OCI-LY7 (cell line): ENCODE results near the gene PPP3CA. TPM values are rescaled to one million over a fixed set of nuclear protein-coding genes. Genes with fewer than 3 reads are reported as not detected.

Source experiments
- BruUV-seq: library from RNA; stranded (reverse); fragments of 400-500 nt; replicated peaks from 2 replicates; lab custom pipeline; 2021; lab: Mats Ljungman, UMichigan
- CTCF ChIA-PET: fragments of 300-600 bp; sonication (Branson Sonifier 250); formaldehyde crosslinking; loops from one replicate; lab custom pipeline; 2022; ENCODE audit warnings: antibody characterized with exemption; ENCODE audit not compliant: unreplicated experiment; lab: Charles Lee
- POLR2A ChIA-PET: fragments of 300-600 bp; sonication (Branson Sonifier 250); formaldehyde crosslinking; loops from one replicate; lab custom pipeline; 2022; ENCODE audit warnings: antibody characterized with exemption; lab: Charles Lee
- DNase-seq: peaks from one replicate; pipeline ENCODE4 v3.0.0-alpha.2; 2015; ENCODE audit warnings: low spot score
- H2AFZ ChIP-seq: fragments of 200-600 bp; sonication (generic), shearing (Covaris generic); 2 replicates; pipeline ENCODE4 v1.6.1; 2014; ENCODE audit warnings: mild to moderate bottlenecking, antibody characterized with exemption, low read length, moderate library complexity
- H3K27ac ChIP-seq: fragments of 200-600 bp; sonication (generic); 2 replicates; pipeline ENCODE4 v1.5.1; 2014; ENCODE audit warnings: mixed run types, low read depth, mild to moderate bottlenecking, moderate library complexity, low read length, inconsistent platforms; ENCODE audit not compliant: poor library complexity, severe bottlenecking
- H3K36me3 ChIP-seq: fragments of 200-600 bp; sonication (generic); 2 replicates; pipeline ENCODE4 v1.6.1; 2014; ENCODE audit warnings: mild to moderate bottlenecking, antibody characterized with exemption, low read length, moderate library complexity, mixed read lengths; ENCODE audit not compliant: insufficient read depth
- H3K4me1 ChIP-seq: fragments of 200-600 bp; sonication (generic); 2 replicates; pipeline ENCODE4 v1.5.1; 2014; ENCODE audit warnings: mild to moderate bottlenecking, low read length; ENCODE audit not compliant: insufficient read depth, poor library complexity, severe bottlenecking
- H3K4me2 ChIP-seq: fragments of 200-600 bp; sonication (generic); 2 replicates; pipeline ENCODE4 v1.6.1; 2014; ENCODE audit warnings: mild to moderate bottlenecking, low read length
- H3K4me3 ChIP-seq: fragments of 200-600 bp; sonication (generic); 2 replicates; pipeline ENCODE4 v1.5.1; 2014; ENCODE audit warnings: mild to moderate bottlenecking, low read depth, low read length; ENCODE audit not compliant: poor library complexity, severe bottlenecking
- H3K79me2 ChIP-seq: fragments of 200-600 bp; sonication (generic); 2 replicates; pipeline ENCODE4 v1.6.1; 2016; ENCODE audit warnings: low read depth, mild to moderate bottlenecking, low read length, moderate library complexity, mixed read lengths; ENCODE audit not compliant: insufficient read depth
- H3K9me2 ChIP-seq: fragments of 200-600 bp; sonication (generic); 2 replicates; pipeline ENCODE4 v1.6.1; 2016; ENCODE audit warnings: mild to moderate bottlenecking, low read length, mixed read lengths; ENCODE audit not compliant: insufficient read depth
- H3K9me3 ChIP-seq: fragments of 200-600 bp; sonication (generic); 2 replicates; pipeline ENCODE4 v1.6.1; 2014; ENCODE audit warnings: mild to moderate bottlenecking, mixed run types, low read length, mixed read lengths
- H4K20me1 ChIP-seq: fragments of 200-600 bp; sonication (generic); 2 replicates; pipeline ENCODE4 v1.6.1; 2014; ENCODE audit warnings: mild to moderate bottlenecking, antibody characterized with exemption, low read length, moderate library complexity, mixed read lengths; ENCODE audit not compliant: insufficient read depth
- EZH2phosphoT487 ChIP-seq: fragments of 200-600 bp; sonication (generic); IDR thresholded peaks from 2 replicates; pipeline ENCODE4 v1.6.1; 2018; ENCODE audit warnings: low read depth, borderline replicate concordance, mild to moderate bottlenecking, mixed run types, antibody characterized with exemption, low read length, moderate library complexity, mixed read lengths
- intact Hi-C: fragments of 100-400 bp; cut with micrococcal nuclease; formaldehyde crosslinking; loops from one replicate; pipeline ENCODE4 v1.10.0; 2022; ENCODE audit not compliant: unreplicated experiment
- total RNA-seq, 2 experiments: library from RNA; depleted of rRNA in 1 of 2; stranded (reverse); fragments of >200 nt in 1 of 2; shearing (Covaris generic) in 1 of 2; gene quantifications; 2 replicates each; pipeline ENCODE4 v1.2.3, GENCODE V29; 2014 to 2022
- TF ChIP-seq, protein P1 (sequence below): fragments of 200-600 bp; sonication (generic); conservative IDR thresholded peaks from 2 replicates; pipeline ENCODE4 v1.5.1; 2014; ENCODE audit warnings: mild to moderate bottlenecking, antibody characterized with exemption, low read length, moderate library complexity, mixed read lengths

PPP3CA gene
- total RNA-seq, 2 experiments from 2014 or later, result 9.2 to 13.6 TPM

DNA sequence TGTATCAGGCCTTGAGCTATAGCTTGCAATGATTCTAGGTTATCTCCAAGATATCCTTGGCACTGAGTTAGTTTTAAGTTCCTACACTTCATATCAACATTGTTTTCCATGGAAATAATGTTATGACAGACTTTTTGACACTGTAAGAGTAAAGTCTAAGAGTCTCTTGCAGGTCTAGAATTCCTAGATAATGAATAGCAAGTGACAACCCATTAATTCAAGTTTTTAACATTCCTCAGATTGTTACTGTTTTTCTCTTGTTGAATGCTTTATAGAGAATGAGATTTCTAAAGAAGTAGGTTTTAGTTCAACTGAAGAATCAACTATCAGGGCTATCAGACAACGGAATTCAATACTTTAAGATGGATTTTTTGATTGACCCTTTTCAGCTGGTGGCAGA lies 276.1 kb downstream of the PPP3CA start:
- intact Hi-C loops, result no loop called here
- no peak overlapping the region for H3K4me2 ChIP-seq
- no peaks in the 10 kb centered on the region for H4K20me1 ChIP-seq
- H3K79me2 ChIP-seq, result no peaks in the 10 kb centered on the region
- H3K36me3 ChIP-seq, result no peaks in the 10 kb centered on the region
- no TSS peak for BruUV-seq
- H3K9me3 ChIP-seq, result no peaks in the 10 kb centered on the region
- CTCF ChIA-PET, result no interaction called here
- DNase-seq, result no peak
- no peaks in the 10 kb centered on the region for H3K9me2 ChIP-seq
- no peak overlapping the region for H3K27ac ChIP-seq
- H2AFZ ChIP-seq, result no peak overlapping the region
- POLR2A ChIA-PET, result interaction anchor here (0.6 kb wide), 1 partner anchor 137 kb away, joined by 3 read pairs; no protein-coding TSS in a partner anchor
- no peaks in the 10 kb centered on the region for H3K4me1 ChIP-seq
- TF ChIP-seq, protein P1, sequence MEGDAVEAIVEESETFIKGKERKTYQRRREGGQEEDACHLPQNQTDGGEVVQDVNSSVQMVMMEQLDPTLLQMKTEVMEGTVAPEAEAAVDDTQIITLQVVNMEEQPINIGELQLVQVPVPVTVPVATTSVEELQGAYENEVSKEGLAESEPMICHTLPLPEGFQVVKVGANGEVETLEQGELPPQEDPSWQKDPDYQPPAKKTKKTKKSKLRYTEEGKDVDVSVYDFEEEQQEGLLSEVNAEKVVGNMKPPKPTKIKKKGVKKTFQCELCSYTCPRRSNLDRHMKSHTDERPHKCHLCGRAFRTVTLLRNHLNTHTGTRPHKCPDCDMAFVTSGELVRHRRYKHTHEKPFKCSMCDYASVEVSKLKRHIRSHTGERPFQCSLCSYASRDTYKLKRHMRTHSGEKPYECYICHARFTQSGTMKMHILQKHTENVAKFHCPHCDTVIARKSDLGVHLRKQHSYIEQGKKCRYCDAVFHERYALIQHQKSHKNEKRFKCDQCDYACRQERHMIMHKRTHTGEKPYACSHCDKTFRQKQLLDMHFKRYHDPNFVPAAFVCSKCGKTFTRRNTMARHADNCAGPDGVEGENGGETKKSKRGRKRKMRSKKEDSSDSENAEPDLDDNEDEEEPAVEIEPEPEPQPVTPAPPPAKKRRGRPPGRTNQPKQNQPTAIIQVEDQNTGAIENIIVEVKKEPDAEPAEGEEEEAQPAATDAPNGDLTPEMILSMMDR, result no peak
- TF ChIP-seq EZH2phosphoT487, result no peak
- no peak overlapping the region for H3K4me3 ChIP-seq

DNA sequence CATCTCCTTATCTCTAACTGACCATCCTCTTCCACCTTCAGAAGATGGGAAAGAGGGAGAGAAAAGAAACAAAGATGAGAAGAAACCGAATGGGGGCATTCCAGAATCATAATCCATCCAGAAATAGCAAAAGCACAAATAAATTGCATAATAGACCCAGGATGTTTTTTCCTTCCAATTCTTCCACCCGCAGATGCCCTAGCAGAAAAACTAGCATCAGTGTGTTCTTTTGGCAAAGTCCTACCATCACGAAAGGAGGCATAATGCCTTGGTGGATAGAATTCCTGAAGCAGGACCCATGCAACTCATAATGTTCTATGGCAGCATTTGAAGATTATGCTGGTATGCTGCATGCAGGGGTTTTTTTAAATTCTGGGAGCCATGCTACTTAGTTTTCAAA lies 279.2 kb downstream of the PPP3CA start:
- BruUV-seq, result no TSS peak
- no peak overlapping the region for H3K4me2 ChIP-seq
- H3K9me3 ChIP-seq, result no peaks in the 10 kb centered on the region
- H3K9me2 ChIP-seq, result no peaks in the 10 kb centered on the region
- intact Hi-C loops, result no loop called here
- H3K27ac ChIP-seq, result no peak overlapping the region
- H3K4me3 ChIP-seq, result no peak overlapping the region
- ChIA-PET CTCF (no interaction called here), POLR2A (no interaction called here)
- H3K36me3 ChIP-seq, result no peaks in the 10 kb centered on the region
- H4K20me1 ChIP-seq, result no peaks in the 10 kb centered on the region
- no peak overlapping the region for H2AFZ ChIP-seq
- no peaks in the 10 kb centered on the region for H3K4me1 ChIP-seq
- no peak for DNase-seq
- TF ChIP-seq, protein P1, result no peak
- TF ChIP-seq EZH2phosphoT487, result no peak
- H3K79me2 ChIP-seq, result no peaks in the 10 kb centered on the region

DNA sequence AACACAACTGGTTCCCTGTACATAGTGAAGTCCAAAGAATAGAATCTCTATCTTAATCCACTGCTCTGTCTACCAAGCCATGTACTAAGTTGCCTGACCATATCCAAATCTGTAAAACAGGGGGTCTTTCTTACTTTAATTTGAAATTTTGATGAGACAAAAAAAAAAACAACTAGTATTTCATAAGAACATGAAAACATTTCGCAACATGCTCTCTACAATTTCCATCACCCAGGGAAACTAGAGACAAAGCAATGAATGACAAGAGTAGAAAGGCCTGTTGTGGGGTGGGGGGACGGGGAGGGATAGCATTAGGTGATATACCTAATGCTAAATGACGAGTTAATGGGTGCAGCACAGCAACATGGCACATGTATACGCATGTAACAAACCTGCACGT lies 279.9 kb downstream of the PPP3CA start:
- Histone ChIP-seq H3K4me3 (no peak overlapping the region), H3K36me3 (no peaks in the 10 kb centered on the region), H3K4me2 (no peak overlapping the region), H3K4me1 (no peaks in the 10 kb centered on the region), H4K20me1 (no peaks in the 10 kb centered on the region), H3K27ac (no peak overlapping the region), H3K9me3 (no peaks in the 10 kb centered on the region), H2AFZ (no peak overlapping the region), H3K79me2 (no peaks in the 10 kb centered on the region), H3K9me2 (no peaks in the 10 kb centered on the region)
- TF ChIP-seq, protein P1, result no peak
- TF ChIP-seq EZH2phosphoT487, result no peak
- POLR2A ChIA-PET, result no interaction called here
- DNase-seq, result no peak
- intact Hi-C loops, result no loop called here
- no TSS peak for BruUV-seq
- CTCF ChIA-PET, result no interaction called here
